Nephron (organoid): ENCODE data around the gene DNTTIP2.
"Not testable (repeated sequence)": the region's sequence is repeated elsewhere in the genome, so short reads cannot be mapped to it uniquely, and the experiment has no call there.

Experiments
- H3K27ac Mint-ChIP-seq, 3 experiments: 2 replicates each; pipeline ENCODE4 v1.8.0; 2020; ENCODE audit warnings: mixed read lengths in 3 of 3, mild to moderate bottlenecking in 2 of 3, moderate library complexity in 1 of 3
- H3K27me3 Mint-ChIP-seq: 2 replicates; pipeline ENCODE4 v1.8.0; 2021; ENCODE audit warnings: low read depth, mild to moderate bottlenecking, moderate library complexity, mixed read lengths
- H3K36me3 Mint-ChIP-seq: 2 replicates; pipeline ENCODE4 v1.8.0; 2020; ENCODE audit warnings: low read depth, mixed read lengths
- H3K4me1 Mint-ChIP-seq: 2 replicates; pipeline ENCODE4 v1.8.0; 2020; ENCODE audit warnings: mixed read lengths
- H3K4me3 Mint-ChIP-seq, 3 experiments: 2 replicates each; pipeline ENCODE4 v1.8.0; 2020; ENCODE audit warnings: mild to moderate bottlenecking in 3 of 3, mixed read lengths in 3 of 3, moderate library complexity in 2 of 3
- H3K9me3 Mint-ChIP-seq: 2 replicates; pipeline ENCODE4 v1.8.0; 2020; ENCODE audit warnings: mixed read lengths
- CTCF ChIP-seq, 3 experiments: fragments of 200-600 bp; sonication (generic); IDR thresholded peaks; one replicate each; pipeline ENCODE4 v1.5.0; 2021; ENCODE audit warnings: antibody characterized with exemption in 3 of 3; ENCODE audit not compliant: unreplicated experiment in 3 of 3

The DNTTIP2 gene

GRCh38 chr1:93851878-93852277 is 27.1 kb downstream of the DNTTIP2 start:
- Mint-ChIP-seq H3K9me3 (peaks cover 18% of the 10 kb centered on the region), H3K27me3 (peaks cover 3% of the 10 kb centered on the region), H3K36me3 (peaks cover 14% of the 10 kb centered on the region), H3K27ac (no peak overlapping the region), H3K4me1 (no peaks in the 10 kb centered on the region), H3K4me3 (no peak overlapping the region)
- no peak for TF ChIP-seq CTCF (IDR thresholded peaks at IDR 0.05; ENCODE audit: unreplicated experiment in 3 of 3)

GRCh38 chr1:93851327-93851712 is 27.7 kb downstream of the DNTTIP2 start:
- peaks cover 3% of the 10 kb centered on the region for H3K27me3 Mint-ChIP-seq
- peaks cover 14% of the 10 kb centered on the region for H3K36me3 Mint-ChIP-seq
- H3K9me3 Mint-ChIP-seq = peaks cover 17% of the 10 kb centered on the region
- no peak overlapping the region for H3K27ac Mint-ChIP-seq
- H3K4me1 Mint-ChIP-seq = no peaks in the 10 kb centered on the region
- no peak for TF ChIP-seq CTCF (IDR thresholded peaks at IDR 0.05; ENCODE audit: unreplicated experiment in 3 of 3)
- H3K4me3 Mint-ChIP-seq = no peak overlapping the region

- H3K4me3 Mint-ChIP-seq, H3K4me1 Mint-ChIP-seq, H3K27ac Mint-ChIP-seq, H3K27me3 Mint-ChIP-seq: not testable (repeated sequence)
- H3K9me3 Mint-ChIP-seq = peaks cover 17% of the 10 kb centered on the region
- peak; percentile 30 to 53 (median 45) for TF ChIP-seq CTCF (IDR thresholded peaks at IDR 0.05; ENCODE audit: unreplicated experiment in 3 of 3)
- H3K36me3 Mint-ChIP-seq = peaks cover 14% of the 10 kb centered on the region
Observed at GRCh38 chr1:93850687-93851326, 28.2 kb downstream of the DNTTIP2 start.

- peaks cover 5% of the 10 kb centered on the region for H3K36me3 Mint-ChIP-seq
- peaks cover 3% of the 10 kb centered on the region for H3K27me3 Mint-ChIP-seq
- H3K4me3 Mint-ChIP-seq = peak overlapping the region; percentile 90 to 97 (median 94)
- H3K9me3 Mint-ChIP-seq = peaks cover 6% of the 10 kb centered on the region
- no peak for TF ChIP-seq CTCF (IDR thresholded peaks at IDR 0.05; ENCODE audit: unreplicated experiment in 3 of 3)
- H3K4me1 Mint-ChIP-seq = peaks cover 12% of the 10 kb centered on the region
- peak overlapping the region; percentile 92 to 98 (median 96) for H3K27ac Mint-ChIP-seq
Observed at GRCh38 chr1:93848350-93848883, 30.6 kb downstream of the DNTTIP2 start.

GRCh38 chr1:93847811-93848288 is 31.2 kb downstream of the DNTTIP2 start:
- Mint-ChIP-seq H3K4me3 (peak overlapping the region; percentile 90 to 97 (median 94)), H3K36me3 (peaks cover 5% of the 10 kb centered on the region), H3K27ac (peak overlapping the region; percentile 92 to 98 (median 96)), H3K4me1 (peaks cover 12% of the 10 kb centered on the region), H3K27me3 (peaks cover 3% of the 10 kb centered on the region), H3K9me3 (peaks cover 6% of the 10 kb centered on the region)
- no peak for TF ChIP-seq CTCF (IDR thresholded peaks at IDR 0.05; ENCODE audit: unreplicated experiment in 3 of 3)
